ENCODE measurements around the gene AKIP1.
"Not testable (repeated sequence)": the region's sequence is repeated elsewhere in the genome, so short reads cannot be mapped to it uniquely, and the experiment has no call there.

The AKIP1 gene

GRCh38 chr11:8911029-8911823, at the start of gene AKIP1:
Gene AKIP1, plus strand, starts transcription at chr11:8911189. Its CDS starts 261 bp downstream, at chr11:8911450.
- DNase-seq (ENCODE audit: low read depth in 3 of 3, low spot score in 1 of 3): peak; percentile 40 to 70 (median 60)

- DNase-seq (ENCODE audit: low read depth in 3 of 3, low spot score in 1 of 3): no peak
Observed at GRCh38 chr11:8863838-8864237, 47.2 kb upstream of the AKIP1 start.

- no peak for DNase-seq (ENCODE audit: low read depth in 3 of 3, low spot score in 1 of 3)
Observed at GRCh38 chr11:8865304-8865703, 45.7 kb upstream of the AKIP1 start.

GRCh38 chr11:8867035-8867434, 44.0 kb upstream of the AKIP1 start:
- no peak for DNase-seq (ENCODE audit: low read depth in 3 of 3, low spot score in 1 of 3)

GRCh38 chr11:8867931-8868631, 42.9 kb upstream of the AKIP1 start:
- DNase-seq (ENCODE audit: low read depth in 3 of 3, low spot score in 1 of 3): no peak

GRCh38 chr11:8870411-8871170, 40.4 kb upstream of the AKIP1 start:
- no peak for DNase-seq (ENCODE audit: low read depth in 3 of 3, low spot score in 1 of 3)

- DNase-seq (ENCODE audit: low read depth in 3 of 3, low spot score in 1 of 3): no peak
Observed at GRCh38 chr11:8871171-8871775, 39.7 kb upstream of the AKIP1 start.

GRCh38 chr11:8871962-8872361, 39.0 kb upstream of the AKIP1 start:
- DNase-seq (ENCODE audit: low read depth in 3 of 3, low spot score in 1 of 3): no peak

- no peak for DNase-seq (ENCODE audit: low read depth in 3 of 3, low spot score in 1 of 3)
Observed at GRCh38 chr11:8873741-8874405, 37.1 kb upstream of the AKIP1 start.

- no peak for DNase-seq (ENCODE audit: low read depth in 3 of 3, low spot score in 1 of 3)
Observed at GRCh38 chr11:8878771-8879170, 32.2 kb upstream of the AKIP1 start.

- not testable (repeated sequence) for DNase-seq (ENCODE audit: low read depth in 3 of 3, low spot score in 1 of 3)
Observed at GRCh38 chr11:8881585-8881984, 29.4 kb upstream of the AKIP1 start.

GRCh38 chr11:8886322-8886721, 24.7 kb upstream of the AKIP1 start:
- DNase-seq (ENCODE audit: low read depth in 3 of 3, low spot score in 1 of 3): no peak

- DNase-seq (ENCODE audit: low read depth in 3 of 3, low spot score in 1 of 3): not testable (repeated sequence)
Observed at GRCh38 chr11:8891185-8891584, 19.8 kb upstream of the AKIP1 start.

GRCh38 chr11:8899119-8899753, 11.8 kb upstream of the AKIP1 start:
- no peak for DNase-seq (ENCODE audit: low read depth in 3 of 3, low spot score in 1 of 3)

GRCh38 chr11:8905528-8906165, 5.3 kb upstream of the AKIP1 start:
- no peak for DNase-seq (ENCODE audit: low read depth in 3 of 3, low spot score in 1 of 3)

- no peak for DNase-seq (ENCODE audit: low read depth in 3 of 3, low spot score in 1 of 3)
Observed at GRCh38 chr11:8907116-8907515, 3.9 kb upstream of the AKIP1 start.

GRCh38 chr11:8908099-8908498, 2.9 kb upstream of the AKIP1 start:
- no peak for DNase-seq (ENCODE audit: low read depth in 3 of 3, low spot score in 1 of 3)

- DNase-seq (ENCODE audit: low read depth in 3 of 3, low spot score in 1 of 3): no peak
Observed at GRCh38 chr11:8910649-8911026, 351 bp upstream of the AKIP1 start.

- DNase-seq (ENCODE audit: low read depth in 3 of 3, low spot score in 1 of 3): no peak
Observed at GRCh38 chr11:8913961-8914660, 3.1 kb downstream of the AKIP1 start.
